ENCODE results near the gene CPT1B.

Gene CPT1B

DNA sequence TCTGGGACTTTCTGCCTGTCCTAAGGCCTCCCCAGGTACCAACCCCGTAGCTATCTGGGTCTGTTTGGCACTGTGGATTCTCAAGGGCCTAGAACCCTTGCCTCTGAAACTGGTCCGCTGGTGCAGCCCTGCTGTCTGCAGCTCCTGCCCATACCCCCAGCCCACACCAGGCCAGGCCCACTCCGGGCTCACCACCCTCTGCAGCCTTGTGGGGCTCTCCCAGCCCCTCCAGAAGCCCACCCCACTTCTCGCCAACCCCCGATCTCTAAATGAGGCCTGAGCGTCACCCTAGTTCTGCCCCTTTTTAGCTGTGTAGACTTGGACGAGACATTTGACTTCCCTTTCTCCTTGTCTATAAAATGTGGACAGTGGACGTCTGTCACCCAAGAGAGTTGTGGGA is 27.8 kb downstream of the CPT1B start:
- TF ChIP-seq, protein P1, sequence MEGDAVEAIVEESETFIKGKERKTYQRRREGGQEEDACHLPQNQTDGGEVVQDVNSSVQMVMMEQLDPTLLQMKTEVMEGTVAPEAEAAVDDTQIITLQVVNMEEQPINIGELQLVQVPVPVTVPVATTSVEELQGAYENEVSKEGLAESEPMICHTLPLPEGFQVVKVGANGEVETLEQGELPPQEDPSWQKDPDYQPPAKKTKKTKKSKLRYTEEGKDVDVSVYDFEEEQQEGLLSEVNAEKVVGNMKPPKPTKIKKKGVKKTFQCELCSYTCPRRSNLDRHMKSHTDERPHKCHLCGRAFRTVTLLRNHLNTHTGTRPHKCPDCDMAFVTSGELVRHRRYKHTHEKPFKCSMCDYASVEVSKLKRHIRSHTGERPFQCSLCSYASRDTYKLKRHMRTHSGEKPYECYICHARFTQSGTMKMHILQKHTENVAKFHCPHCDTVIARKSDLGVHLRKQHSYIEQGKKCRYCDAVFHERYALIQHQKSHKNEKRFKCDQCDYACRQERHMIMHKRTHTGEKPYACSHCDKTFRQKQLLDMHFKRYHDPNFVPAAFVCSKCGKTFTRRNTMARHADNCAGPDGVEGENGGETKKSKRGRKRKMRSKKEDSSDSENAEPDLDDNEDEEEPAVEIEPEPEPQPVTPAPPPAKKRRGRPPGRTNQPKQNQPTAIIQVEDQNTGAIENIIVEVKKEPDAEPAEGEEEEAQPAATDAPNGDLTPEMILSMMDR (conservative IDR thresholded peaks at IDR 0.05; ENCODE audit: control insufficient read depth, insufficient read depth, low read depth, low read length) = no peak
- H3K4me3 ChIP-seq (ENCODE audit: control insufficient read depth, low read depth, low read length) = no peak overlapping the region

DNA sequence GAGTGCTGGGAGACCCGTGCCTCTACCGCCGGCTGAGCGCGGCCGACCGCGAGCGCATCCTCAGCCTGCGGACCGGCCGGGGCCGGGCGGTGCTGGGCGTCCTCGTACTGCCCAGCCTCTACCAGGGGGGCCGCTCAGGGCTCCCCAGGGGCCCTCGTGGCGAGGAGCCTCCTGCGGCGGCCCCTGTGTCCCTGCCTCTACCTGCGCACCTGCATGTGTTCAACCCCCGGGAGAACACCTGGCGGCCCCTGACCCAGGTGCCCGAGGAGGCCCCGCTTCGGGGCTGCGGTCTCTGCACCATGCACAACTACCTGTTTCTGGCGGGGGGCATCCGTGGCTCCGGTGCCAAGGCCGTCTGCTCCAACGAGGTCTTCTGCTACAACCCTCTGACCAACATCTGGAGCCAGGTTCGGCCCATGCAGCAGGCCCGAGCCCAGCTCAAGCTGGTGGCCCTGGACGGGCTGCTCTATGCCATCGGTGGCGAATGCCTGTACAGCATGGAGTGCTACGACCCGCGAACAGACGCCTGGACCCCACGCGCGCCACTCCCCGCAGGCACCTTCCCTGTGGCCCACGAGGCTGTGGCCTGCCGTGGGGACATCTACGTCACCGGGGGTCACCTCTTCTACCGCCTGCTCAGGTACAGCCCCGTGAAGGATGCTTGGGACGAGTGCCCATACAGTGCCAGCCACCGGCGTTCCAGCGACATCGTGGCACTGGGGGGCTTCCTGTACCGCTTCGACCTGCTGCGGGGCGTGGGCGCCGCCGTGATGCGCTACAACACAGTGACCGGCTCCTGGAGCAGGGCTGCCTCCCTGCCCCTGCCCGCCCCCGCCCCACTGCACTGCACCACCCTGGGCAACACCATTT is 29.1 kb downstream of the CPT1B start:
- no peak overlapping the region for H3K4me3 ChIP-seq (ENCODE audit: control insufficient read depth, low read depth, low read length)
- TF ChIP-seq, protein P1 (conservative IDR thresholded peaks at IDR 0.05; ENCODE audit: control insufficient read depth, insufficient read depth, low read depth, low read length) = no peak
- no peak for DNase-seq (ENCODE audit: low read depth)

More for the DNA sequence above, 27.8 kb downstream of the CPT1B start:
- no peak for DNase-seq (ENCODE audit: low read depth)

DNA sequence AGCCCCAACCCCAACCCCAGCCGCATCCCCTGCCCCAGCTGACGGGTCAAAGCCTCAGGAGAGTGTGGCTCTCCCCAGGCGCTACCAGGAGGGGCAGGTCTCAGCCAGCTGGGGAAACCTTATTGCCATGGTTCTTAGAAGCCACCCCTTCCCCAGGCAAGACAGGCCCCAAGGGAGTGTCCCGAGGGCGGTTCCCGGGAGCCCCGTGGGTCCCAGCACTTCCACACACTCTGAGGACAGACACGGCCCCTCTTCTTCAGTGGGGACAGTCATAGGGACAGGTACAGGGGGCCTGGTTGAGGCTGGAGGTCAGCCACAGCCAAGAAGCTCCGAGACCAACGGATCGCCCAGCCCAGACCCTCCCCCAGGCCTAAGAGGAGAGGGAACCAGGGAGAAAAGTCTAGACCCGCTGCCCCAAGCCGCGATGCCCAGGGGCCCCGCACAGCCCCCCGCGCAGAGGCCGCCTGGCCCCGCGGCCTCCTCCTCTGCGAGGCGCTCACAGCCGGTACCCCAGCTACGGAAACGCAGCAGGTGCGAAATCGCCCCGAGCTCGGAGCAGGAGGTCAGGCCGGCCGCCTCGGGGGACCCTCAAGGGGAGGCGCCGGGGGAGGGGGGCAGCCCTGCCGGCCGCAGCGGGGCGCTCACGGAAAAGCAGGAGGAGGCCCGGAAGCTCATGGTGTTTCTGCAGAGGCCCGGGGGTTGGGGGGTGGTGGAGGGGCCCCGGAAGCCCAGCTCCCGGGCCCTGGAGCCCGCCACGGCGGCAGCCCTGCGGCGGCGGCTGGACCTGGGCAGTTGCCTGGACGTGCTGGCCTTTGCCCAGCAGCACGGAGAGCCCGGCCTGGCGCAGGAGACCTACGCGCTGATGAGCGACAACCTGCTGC is 29.9 kb downstream of the CPT1B start:
- TF ChIP-seq, protein P1 (conservative IDR thresholded peaks at IDR 0.05; ENCODE audit: control insufficient read depth, insufficient read depth, low read depth, low read length) = no peak
- no peak overlapping the region for H3K4me3 ChIP-seq (ENCODE audit: control insufficient read depth, low read depth, low read length)
- DNase-seq (ENCODE audit: low read depth) = no peak

DNA sequence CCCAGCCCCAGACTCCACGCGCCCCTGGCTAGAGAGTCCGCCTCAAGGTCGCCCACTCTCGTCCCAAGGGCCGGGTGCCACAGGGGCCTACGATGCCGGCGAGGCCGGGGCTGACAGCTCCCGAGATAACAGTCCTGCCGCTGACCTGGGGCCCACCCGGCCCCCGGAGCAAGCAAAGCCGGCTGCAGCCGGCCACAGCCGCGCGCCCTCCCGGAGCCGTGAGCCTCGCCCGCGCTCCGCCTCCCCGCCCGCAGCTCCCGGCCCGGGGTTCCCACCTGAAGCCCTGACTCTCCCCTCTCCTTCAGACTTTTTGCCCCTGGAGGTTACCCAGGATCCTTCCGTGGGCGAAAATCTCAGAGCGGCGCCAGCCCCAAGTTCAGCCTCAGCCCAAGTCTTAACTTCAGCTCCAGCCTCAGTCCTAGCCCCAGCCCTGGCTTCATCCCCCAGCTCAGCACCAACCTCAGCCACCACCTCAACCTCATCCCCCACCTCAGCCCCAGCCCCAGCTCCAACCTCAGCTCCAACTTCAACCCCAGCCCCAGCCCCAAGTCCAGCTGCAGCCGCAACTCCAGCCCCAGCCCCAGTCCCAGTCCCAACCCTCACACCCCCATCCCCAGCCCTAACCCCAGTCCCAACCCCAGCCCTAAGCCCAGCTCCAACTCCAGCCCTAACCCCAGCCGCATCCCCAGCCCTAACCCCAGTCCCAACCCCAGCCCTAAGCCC is 30.8 kb downstream of the CPT1B start:
- TF ChIP-seq, protein P1 (conservative IDR thresholded peaks at IDR 0.05; ENCODE audit: control insufficient read depth, insufficient read depth, low read depth, low read length) = no peak
- DNase-seq (ENCODE audit: low read depth) = no peak
- no peak overlapping the region for H3K4me3 ChIP-seq (ENCODE audit: control insufficient read depth, low read depth, low read length)

DNA sequence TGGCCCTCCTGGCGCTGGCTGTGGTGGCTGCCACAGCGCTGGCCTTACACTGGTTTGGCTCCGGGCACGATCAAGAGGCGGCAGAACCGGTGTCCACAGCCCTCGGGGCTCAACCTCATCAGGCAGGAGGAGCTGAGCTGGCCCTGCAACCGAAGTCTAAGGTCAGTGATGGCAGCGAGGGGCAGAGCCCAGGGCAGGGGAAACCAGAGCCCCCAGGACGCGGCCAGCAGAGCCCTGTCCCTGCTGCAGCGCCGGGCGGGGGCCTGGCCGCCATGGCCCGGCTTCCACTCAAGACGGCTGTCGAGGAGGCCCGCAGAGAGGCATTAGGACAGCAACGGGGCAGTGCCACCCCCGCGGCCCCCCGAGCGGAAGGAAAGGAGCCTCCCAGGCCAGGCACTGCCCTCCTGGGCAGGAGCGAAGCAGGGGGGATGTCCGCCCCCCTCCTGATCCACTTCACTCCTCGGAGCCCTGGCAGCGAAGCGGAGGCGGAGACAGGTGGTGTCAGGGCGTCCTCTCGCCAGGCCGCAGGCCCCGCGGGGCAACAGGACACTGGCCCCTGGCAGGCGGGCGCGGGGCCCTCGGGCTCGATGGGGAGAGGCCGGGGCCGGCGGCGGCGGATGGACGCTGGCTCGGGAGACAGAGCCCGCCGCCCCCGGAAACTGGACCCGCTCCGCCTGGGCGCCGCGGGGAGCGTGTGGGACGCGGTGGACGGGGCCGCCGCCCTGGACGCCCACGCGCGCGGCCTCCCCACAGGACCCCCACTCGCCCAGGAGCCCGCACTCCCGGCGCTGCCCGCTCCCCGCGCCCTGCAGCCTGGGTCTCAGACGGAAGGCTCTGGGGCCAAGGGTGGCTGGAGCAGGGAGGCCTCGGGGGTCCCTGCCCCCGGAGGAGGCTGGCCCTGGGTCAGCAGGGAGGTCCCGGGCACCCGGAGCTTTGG is 31.6 kb downstream of the CPT1B start:
- no peak for DNase-seq (ENCODE audit: low read depth)
- H3K4me3 ChIP-seq (ENCODE audit: control insufficient read depth, low read depth, low read length) = no peak overlapping the region
- TF ChIP-seq, protein P1 (conservative IDR thresholded peaks at IDR 0.05; ENCODE audit: control insufficient read depth, insufficient read depth, low read depth, low read length) = no peak
